Kidney (tissue), 2 donors: ENCODE measurements around the gene KCTD4. TPM values are rescaled to one million over a fixed set of nuclear protein-coding genes. Genes with fewer than 3 reads are reported as not detected.

Source experiments
- polyA plus RNA-seq: library from polyadenylated mRNA; stranded (reverse); fragments of 350-450 nt; fragmentation: Illumina TruSeq; extraction: RNeasy Lipid Tissue Mini Kit (QIAGEN cat#74804); gene quantifications from one replicate; pipeline ENCODE4 v1.2.3, GENCODE V29; 2014; ENCODE audit warnings: low read depth, low replicate concordance; ENCODE audit not compliant: insufficient read depth
- total RNA-seq: library from RNA; stranded (reverse); fragmentation: NEBNext Ultra II Directional; extraction: Animal tissue kit (Norgen Biotek cat#: 25700); gene quantifications from one replicate; pipeline ENCODE4 v1.2.1, GENCODE V29; 2021
- donor health status: DM: yes; HTN: yes; CAD: no.

The KCTD4 gene
- total and polyA plus RNA-seq, 2 donors from 2014 or later = 0.22 to 0.34 TPM

Other genes with a start within 250 kb of the KCTD4 start
- gene NUFIP1, start 211.6 kb downstream of the KCTD4 start, total RNA-seq = 5.5 TPM
- gene NUFIP1, start 211.6 kb downstream of the KCTD4 start, polyA plus RNA-seq = 3.4 TPM
- 25.1 TPM for gene GPALPP1, start 211.5 kb downstream of the KCTD4 start, total RNA-seq
- gene GPALPP1, start 211.5 kb downstream of the KCTD4 start, polyA plus RNA-seq = 9.2 TPM
- 16.6 TPM for gene GTF2F2, start 80.5 kb downstream of the KCTD4 start, total RNA-seq
- gene GTF2F2, start 80.5 kb downstream of the KCTD4 start, polyA plus RNA-seq = 17.3 TPM
- gene TPT1, start 140.1 kb upstream of the KCTD4 start, total RNA-seq = 4,291 TPM
- gene TPT1, start 140.1 kb upstream of the KCTD4 start, polyA plus RNA-seq = 6,901 TPM
- gene SLC25A30, start 217.3 kb upstream of the KCTD4 start, total RNA-seq = 47.1 TPM
- 32.9 TPM for gene SLC25A30, start 217.3 kb upstream of the KCTD4 start, polyA plus RNA-seq